Spleen (tissue), 11 donors: ENCODE results near the gene JPH2. TPM values are rescaled to one million over a fixed set of nuclear protein-coding genes. Genes with fewer than 3 reads are reported as not detected.

Source experiments
- DNase-seq: peaks from one replicate; pipeline ENCODE4 v3.0.0-alpha.2; 2020
- H3K27ac ChIP-seq, 8 donors: fragments of 200-600 bp; sonication (generic) in 7 of 8; 1 replicate in 4 of 8; 2 replicates in 4 of 8; pipeline versions ENCODE4 v1.5.0 to v1.8.0; 2016 to 2021; ENCODE audit warnings: inconsistent platforms in 4 of 8, mild to moderate bottlenecking in 4 of 8, moderate library complexity in 1 of 8
- H3K27me3 ChIP-seq, 7 donors: fragments of 200-600 bp; sonication (generic) in 6 of 7; replicated peaks in 1 of 7; 1 replicate in 4 of 7; 2 replicates in 3 of 7; pipeline versions ENCODE4 v1.5.0 to v1.8.0; 2016 to 2021; ENCODE audit warnings: inconsistent platforms in 3 of 7, mild to moderate bottlenecking in 1 of 7
- H3K36me3 ChIP-seq, 6 donors: fragments of 200-600 bp; sonication (generic) in 5 of 6; 1 replicate in 4 of 6; 2 replicates in 2 of 6; pipeline versions ENCODE4 v1.5.0 to v1.8.0; 2016 to 2021; ENCODE audit warnings: inconsistent platforms in 2 of 6
- H3K4me1 ChIP-seq, 6 donors: fragments of 200-600 bp; sonication (generic) in 5 of 6; 1 replicate in 3 of 6; 2 replicates in 3 of 6; pipeline versions ENCODE4 v1.5.0 to v1.8.0; 2016 to 2021; ENCODE audit warnings: inconsistent platforms in 3 of 6
- H3K4me3 ChIP-seq, 8 donors: fragments of 200-600 bp; sonication (generic) in 7 of 8; 1 replicate in 4 of 8; 2 replicates in 4 of 8; pipeline versions ENCODE4 v1.5.0 to v1.8.0; 2016 to 2021; ENCODE audit warnings: inconsistent platforms in 4 of 8, mild to moderate bottlenecking in 4 of 8, moderate library complexity in 2 of 8
- H3K9me3 ChIP-seq, 8 donors: fragments of 200-600 bp; sonication (generic) in 7 of 8; 1 replicate in 4 of 8; 2 replicates in 4 of 8; pipeline versions ENCODE4 v1.5.0 to v1.8.0; 2016 to 2021; ENCODE audit warnings: inconsistent platforms in 4 of 8
- CTCF ChIP-seq, 11 experiments: fragments of 200-600 bp in 7 of 11; fragments of 450-650 bp in 4 of 11; sonication (generic) in 4 of 11; IDR thresholded peaks in 8 of 11; conservative IDR thresholded peaks in 3 of 11; 1 replicate in 7 of 11; 2 replicates in 4 of 11; pipeline versions ENCODE4 v1.4.0 to v1.8.0; 2016 to 2021; ENCODE audit warnings: antibody characterized with exemption in 11 of 11, inconsistent platforms in 4 of 11, mild to moderate bottlenecking in 1 of 11
- POLR2A ChIP-seq, 3 donors: fragments of 450-650 bp; IDR thresholded peaks; one replicate each; pipeline ENCODE4 v1.5.1; 2017; ENCODE audit warnings: antibody characterized with exemption in 3 of 3, mild to moderate bottlenecking in 1 of 3
- POLR2AphosphoS5 ChIP-seq, 3 donors: sonication (generic); formaldehyde crosslinking; IDR thresholded peaks; one replicate each; pipeline ENCODE4 v1.5.1; 2017; ENCODE audit warnings: antibody characterized with exemption in 3 of 3
- WGBS, 5 donors: extraction: QIAGEN DNeasy Blood & Tissue Kit in 3 of 5; methylation state at CpG; one replicate each; pipeline versions ENCODE4 v1.1.5 to v1.1.7; 2013 to 2018; 5-methylcytosine and 5-hydroxymethylcytosine counted together
- intact Hi-C: fragments of 100-400 bp; cut with DNase I; formaldehyde crosslinking; loops from one replicate; pipeline ENCODE4 v1.15.0; 2023; ENCODE audit warnings: low total_unique reads
- polyA plus RNA-seq, 3 donors: library from polyadenylated mRNA; stranded (reverse); fragments of 200-250 nt; gene quantifications; one replicate each; pipeline ENCODE4 v1.2.1, GENCODE V29; 2013
- total RNA-seq, 7 donors: library from RNA; depleted of rRNA in 3 of 7; stranded (reverse); fragments of >200 nt in 3 of 7; fragmentation: NEBNext Ultra II Directional in 4 of 7; extraction: Animal tissue kit (Norgen Biotek cat#: 25700) in 4 of 7; gene quantifications; one replicate each; pipeline versions ENCODE4 v1.1.0 to v1.2.1, GENCODE V29; 2016 to 2021
- donor health status: healthy with polysubstance abuse.
- donor health status: DM: no; HTN: no; CAD: no; lungs with moderate emphysema.
- donor health status: DM: no; HTN: no; CAD: no.
- donor health status: Bipolar disorder and iron deficiency.
- donor health status: healthy.
- donor health status: DM: no; HTN: no; CAD: no.
- donor health status: DM: yes; HTN: yes; CAD: no.

The JPH2 gene
- total and polyA plus RNA-seq, 10 donors, result 0.50 to 4.4 (median 1.3) TPM

GRCh38 chr20:44084439-44084838, 102.5 kb downstream of the JPH2 start:
- TF ChIP-seq CTCF (IDR thresholded peaks at IDR 0.05 in 8 of 11, conservative IDR thresholded peaks at IDR 0.05 in 3 of 11) (no peak), POLR2AphosphoS5 (IDR thresholded peaks at IDR 0.05) (no peak), POLR2A (IDR thresholded peaks at IDR 0.05) (no peak)
- H3K4me1 ChIP-seq, result peaks cover 0 to 11% (median 2%) of the 10 kb centered on the region in 6 donors
- DNase-seq, result no peak
- H3K36me3 ChIP-seq, result no peaks in the 10 kb centered on the region
- H3K27ac ChIP-seq, result no peak overlapping the region
- 70 to 87% (median 79%) methylated on average over 2 of the region's 2 CpGs for WGBS, 5 donors
- H3K4me3 ChIP-seq, result no peak overlapping the region
- intact Hi-C loops, result loop anchor here (10.0 kb wide), 1 partner anchor 630 kb away; the partner anchor contains the start of gene SRSF6
- H3K9me3 ChIP-seq, result no peaks in the 10 kb centered on the region
- H3K27me3 ChIP-seq, result peaks cover 0 to 7% (median 0%) of the 10 kb centered on the region in 7 donors

GRCh38 chr20:44083220-44083933, 103.6 kb downstream of the JPH2 start:
- peaks cover 0 to 11% (median 2%) of the 10 kb centered on the region in 6 donors for H3K4me1 ChIP-seq
- intact Hi-C loops, result loop anchor here (10.0 kb wide), 1 partner anchor 629 kb away; the partner anchor contains the start of gene SRSF6
- H3K36me3 ChIP-seq, result no peaks in the 10 kb centered on the region
- no peak for DNase-seq
- H3K9me3 ChIP-seq, result no peaks in the 10 kb centered on the region
- no peak overlapping the region for H3K4me3 ChIP-seq
- 83 to 91% (median 89%) methylated on average over 6 to 10 of the region's 10 CpGs for WGBS, 5 donors
- TF ChIP-seq POLR2A (IDR thresholded peaks at IDR 0.05) (no peak), POLR2AphosphoS5 (IDR thresholded peaks at IDR 0.05) (no peak), CTCF (IDR thresholded peaks at IDR 0.05 in 8 of 11, conservative IDR thresholded peaks at IDR 0.05 in 3 of 11) (no peak)
- H3K27me3 ChIP-seq, result peaks cover 0 to 7% (median 0%) of the 10 kb centered on the region in 7 donors
- no peak overlapping the region for H3K27ac ChIP-seq

GRCh38 chr20:44081888-44082287, 105.1 kb downstream of the JPH2 start:
- Histone ChIP-seq H3K4me1 (peaks cover 0 to 11% (median 2%) of the 10 kb centered on the region in 6 donors), H3K36me3 (no peaks in the 10 kb centered on the region), H3K27me3 (no peaks in the 10 kb centered on the region), H3K9me3 (no peaks in the 10 kb centered on the region), H3K4me3 (no peak overlapping the region), H3K27ac (no peak overlapping the region)
- intact Hi-C loops, result loop anchor here (2.0 to 10.0 kb wide), 2 partner anchors 331 to 627 kb away; partner anchors contain the start of gene SRSF6
- no peak for DNase-seq
- 70 to 79% (median 72%) methylated on average over 4 to 5 of the region's 5 CpGs for WGBS, 5 donors
- no peak for TF ChIP-seq POLR2A (IDR thresholded peaks at IDR 0.05)
- TF ChIP-seq CTCF (IDR thresholded peaks at IDR 0.05 in 8 of 11, conservative IDR thresholded peaks at IDR 0.05 in 3 of 11), result no peak
- no peak for TF ChIP-seq POLR2AphosphoS5 (IDR thresholded peaks at IDR 0.05)

- Histone ChIP-seq H3K36me3 (no peaks in the 10 kb centered on the region), H3K27ac (no peak overlapping the region), H3K9me3 (no peaks in the 10 kb centered on the region), H3K27me3 (no peaks in the 10 kb centered on the region), H3K4me1 (peaks cover 0 to 11% (median 2%) of the 10 kb centered on the region in 6 donors), H3K4me3 (no peak overlapping the region)
- no peak for DNase-seq
- intact Hi-C loops, result loop anchor here (2.0 to 10.0 kb wide), 2 partner anchors 331 to 627 kb away; partner anchors contain the start of gene SRSF6
- TF ChIP-seq CTCF (IDR thresholded peaks at IDR 0.05 in 8 of 11, conservative IDR thresholded peaks at IDR 0.05 in 3 of 11) (no peak), POLR2A (IDR thresholded peaks at IDR 0.05) (no peak), POLR2AphosphoS5 (IDR thresholded peaks at IDR 0.05) (no peak)
- WGBS, 5 donors, result 50 to 69% (median 55%) methylated on average over 3 to 4 of the region's 4 CpGs
Observed at GRCh38 chr20:44081476-44081875, 105.5 kb downstream of the JPH2 start.
